ENCODE results near the gene MYO7A.

Gene MYO7A

DNA sequence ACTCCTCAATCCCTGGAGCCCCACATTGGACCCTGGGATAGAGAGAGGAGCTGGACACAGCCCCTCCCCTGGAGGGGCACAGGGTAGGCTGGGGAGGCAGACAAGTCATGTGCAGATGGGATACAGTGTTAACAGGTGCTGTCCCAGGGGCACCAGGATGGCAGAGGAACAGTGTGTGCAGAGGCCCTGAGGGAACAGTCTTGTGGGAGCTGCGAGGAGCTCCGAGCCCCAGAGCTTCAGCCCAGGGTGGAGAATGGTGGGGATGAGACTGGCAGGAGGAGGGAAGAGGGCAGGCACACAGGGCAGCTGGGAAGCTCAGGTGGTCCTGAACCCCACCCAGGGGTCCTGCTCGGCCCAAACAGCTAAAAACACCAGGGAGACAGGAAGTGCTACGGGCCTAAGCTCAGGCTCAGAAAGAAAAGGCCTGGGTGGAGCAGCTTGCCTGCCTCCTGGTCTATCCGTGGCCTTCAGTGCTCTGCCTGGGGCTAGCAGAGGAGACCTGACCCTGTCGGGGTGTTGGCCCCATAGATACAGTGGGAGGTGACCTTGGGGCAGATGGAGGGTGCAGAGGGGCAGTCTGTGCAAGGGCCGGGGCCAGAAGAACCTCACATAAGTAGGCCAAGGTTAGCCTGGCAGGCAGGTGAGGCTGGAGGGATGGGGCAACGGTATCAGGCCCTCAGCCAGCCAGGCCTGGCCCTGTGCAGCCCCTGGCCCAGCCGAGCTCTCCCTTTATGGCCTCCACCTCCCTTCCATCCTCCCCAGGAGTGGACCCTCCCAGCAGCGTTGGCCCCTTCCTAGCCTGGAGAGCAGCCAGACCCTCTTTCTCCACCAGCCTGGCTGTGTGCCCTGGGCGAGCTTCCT is 45.8 kb upstream of the MYO7A start:
- Histone ChIP-seq H3K14ac (ENCODE audit: low read length) (peak overlapping the region; percentile 79), H2BK5ac (ENCODE audit: low read length) (no peak overlapping the region), H4K91ac (ENCODE audit: low read depth, low read length, poor library complexity) (peak overlapping the region; percentile 50), H2BK12ac (ENCODE audit: low read length) (no peak overlapping the region), H2BK120ac (ENCODE audit: low read depth, low read length) (no peak overlapping the region), H3K4ac (ENCODE audit: low read length) (no peak overlapping the region), H3K4me2 (ENCODE audit: insufficient read depth, low read length, poor library complexity, severe bottlenecking) (no peak overlapping the region), H3K27me3 (ENCODE audit: control insufficient read depth in 3 of 3, insufficient read depth in 3 of 3, low read depth in 1 of 3, low read length in 3 of 3) (peaks cover 0 to 1% (median 0%) of the 10 kb centered on the region in 3 experiments), H2AFZ (ENCODE audit: low read length) (no peak overlapping the region), H3K18ac (ENCODE audit: low read length) (peak overlapping the region; percentile 64), H2AK5ac (ENCODE audit: low read depth, low read length) (peak overlapping the region; percentile 32), H3K4me1 (ENCODE audit: control insufficient read depth in 2 of 2, insufficient read depth in 1 of 2, low read depth in 1 of 2, low read length in 2 of 2) (peaks cover 2 to 6% of the 10 kb centered on the region in 2 donors), H4K8ac (ENCODE audit: low read depth, low read length) (no peak overlapping the region), H3K9me3 (replicated peaks in 1 of 2; ENCODE audit: control insufficient read depth in 2 of 2, insufficient read depth in 1 of 2, low read depth in 1 of 2, low read length in 2 of 2) (peaks cover 2 to 14% of the 10 kb centered on the region in 2 donors), H2BK15ac (ENCODE audit: low read length) (peak overlapping the region; percentile 96), H3K4me3 (ENCODE audit: low read length in 2 of 2) (no peak overlapping the region), H3K36me3 (replicated peaks in 1 of 2; ENCODE audit: control insufficient read depth in 2 of 2, insufficient read depth in 2 of 2, low read length in 2 of 2) (peaks cover 0 to 44% of the 10 kb centered on the region in 2 donors), H3K23ac (ENCODE audit: low read depth, low read length, poor library complexity) (peak overlapping the region; percentile 31), H3K79me1 (ENCODE audit: low read depth, low read length) (no peaks in the 10 kb centered on the region), H3K27ac (replicated peaks; ENCODE audit: low read length) (no peak overlapping the region), H3K9ac (ENCODE audit: low read depth, low read length, poor library complexity) (peak overlapping the region; percentile 44)
- no CpG with 5 or more reads among the region's 11 CpGs for WGBS, 2 donors (ENCODE audit: extremely low coverage in 2 of 2, insufficient read length in 2 of 2, insufficient replicate concordance in 1 of 2)
- no peak for DNase-seq (ENCODE audit: low spot score)

DNA sequence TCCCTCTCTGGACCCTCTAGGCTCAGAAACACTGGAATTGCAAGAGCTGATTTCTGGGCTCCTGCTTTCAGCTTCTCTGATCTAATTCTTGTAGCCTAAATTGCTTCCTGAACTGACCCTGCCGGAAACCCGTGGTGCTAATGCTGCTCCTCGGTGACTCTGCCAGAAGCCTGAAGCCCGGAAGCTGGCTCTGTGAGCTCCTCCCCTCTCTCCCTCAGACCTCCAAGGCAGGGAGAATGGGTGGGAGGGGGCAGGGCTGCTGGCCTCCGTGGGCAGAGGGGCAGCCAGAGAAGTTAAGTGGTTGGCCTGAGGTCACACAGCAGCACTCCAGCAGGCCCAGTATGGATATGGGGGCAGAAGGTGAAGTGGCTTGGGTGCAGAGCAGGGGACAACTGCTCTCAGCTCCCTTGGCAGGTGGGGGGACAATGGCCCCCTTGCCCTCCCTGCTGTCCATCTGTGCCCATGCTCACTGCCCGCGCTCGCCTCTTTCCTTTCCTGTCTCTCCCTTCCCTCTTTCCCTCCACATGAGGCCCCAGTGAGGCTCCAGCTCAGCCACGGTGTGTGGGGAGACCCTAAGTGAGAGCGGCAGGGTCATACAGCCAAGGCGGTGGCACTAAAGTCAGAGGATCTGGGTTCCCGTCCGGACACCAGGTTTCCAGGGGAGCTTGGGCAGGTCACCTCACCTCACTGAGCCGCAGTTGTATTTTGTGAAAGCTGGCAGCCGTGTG is 45.0 kb upstream of the MYO7A start:
- Histone ChIP-seq H2BK15ac (ENCODE audit: low read length) (no peak overlapping the region), H4K8ac (ENCODE audit: low read depth, low read length) (peak overlapping the region; percentile 45), H3K9ac (ENCODE audit: low read depth, low read length, poor library complexity) (peak overlapping the region; percentile 53), H3K4ac (ENCODE audit: low read length) (no peak overlapping the region), H3K23ac (ENCODE audit: low read depth, low read length, poor library complexity) (peak overlapping the region; percentile 3), H2AFZ (ENCODE audit: low read length) (no peak overlapping the region), H3K36me3 (replicated peaks in 1 of 2; ENCODE audit: control insufficient read depth in 2 of 2, insufficient read depth in 2 of 2, low read length in 2 of 2) (peaks cover 0 to 52% of the 10 kb centered on the region in 2 donors), H3K18ac (ENCODE audit: low read length) (no peak overlapping the region), H2BK120ac (ENCODE audit: low read depth, low read length) (no peak overlapping the region), H3K14ac (ENCODE audit: low read length) (peak overlapping the region; percentile 47), H2BK5ac (ENCODE audit: low read length) (no peak overlapping the region), H3K4me2 (ENCODE audit: insufficient read depth, low read length, poor library complexity, severe bottlenecking) (no peak overlapping the region), H4K91ac (ENCODE audit: low read depth, low read length, poor library complexity) (no peak overlapping the region), H3K27me3 (ENCODE audit: control insufficient read depth in 3 of 3, insufficient read depth in 3 of 3, low read depth in 1 of 3, low read length in 3 of 3) (peaks cover 0 to 1% (median 0%) of the 10 kb centered on the region in 3 experiments), H3K79me1 (ENCODE audit: low read depth, low read length) (no peaks in the 10 kb centered on the region), H3K4me3 (ENCODE audit: low read length in 2 of 2) (no peak overlapping the region), H2AK5ac (ENCODE audit: low read depth, low read length) (peak overlapping the region; percentile 63), H3K4me1 (ENCODE audit: control insufficient read depth in 2 of 2, insufficient read depth in 1 of 2, low read depth in 1 of 2, low read length in 2 of 2) (peaks cover 2 to 6% of the 10 kb centered on the region in 2 donors), H3K9me3 (replicated peaks in 1 of 2; ENCODE audit: control insufficient read depth in 2 of 2, insufficient read depth in 1 of 2, low read depth in 1 of 2, low read length in 2 of 2) (peaks cover 2 to 14% of the 10 kb centered on the region in 2 donors), H2BK12ac (ENCODE audit: low read length) (no peak overlapping the region), H3K27ac (replicated peaks; ENCODE audit: low read length) (no peak overlapping the region)
- no CpG with 5 or more reads among the region's 15 CpGs for WGBS, 2 donors (ENCODE audit: extremely low coverage in 2 of 2, insufficient read length in 2 of 2, insufficient replicate concordance in 1 of 2)
- no peak for DNase-seq (ENCODE audit: low spot score)

DNA sequence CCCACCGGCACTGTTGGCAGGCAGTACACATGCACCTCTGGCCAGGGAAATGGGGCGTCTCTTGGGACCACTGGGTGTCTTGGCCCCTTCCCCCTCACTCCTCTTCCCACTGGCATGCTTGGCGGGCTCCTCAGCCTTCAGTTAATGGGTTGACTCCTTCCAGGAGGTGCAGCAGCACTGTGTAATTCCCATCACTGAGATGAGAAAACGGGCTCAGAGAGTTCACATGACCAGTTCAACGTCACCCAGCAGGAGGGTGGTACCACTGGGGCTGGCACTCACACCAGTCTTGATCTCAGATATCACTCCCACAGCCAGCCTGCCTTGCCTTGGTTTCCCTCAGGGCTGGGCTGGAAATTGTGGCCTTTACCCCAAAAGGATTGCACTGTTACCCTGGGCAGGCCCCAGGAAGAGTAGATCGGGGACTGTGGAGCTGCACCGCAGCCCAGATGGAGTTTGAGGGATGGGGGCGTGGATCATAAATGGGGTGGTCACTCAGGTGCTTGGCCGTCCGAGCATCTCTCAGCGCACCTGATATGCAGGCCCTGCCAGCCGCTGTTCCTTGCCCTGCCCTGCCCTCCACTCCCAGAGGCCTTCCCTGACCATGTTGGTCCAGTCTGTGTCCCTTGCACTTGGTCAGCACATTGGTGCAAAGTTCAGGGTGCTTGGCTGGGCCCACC is 44.3 kb upstream of the MYO7A start:
- H3K4me1 ChIP-seq (ENCODE audit: control insufficient read depth in 2 of 2, insufficient read depth in 1 of 2, low read depth in 1 of 2, low read length in 2 of 2) = peaks cover 2 to 6% of the 10 kb centered on the region in 2 donors
- WGBS, 2 donors (ENCODE audit: extremely low coverage in 2 of 2, insufficient read length in 2 of 2, insufficient replicate concordance in 1 of 2) = no CpG with 5 or more reads among the region's 12 CpGs
- no peak overlapping the region for H3K23ac ChIP-seq (ENCODE audit: low read depth, low read length, poor library complexity)
- H2AK5ac ChIP-seq (ENCODE audit: low read depth, low read length) = peak overlapping the region; percentile 63
- no peak for DNase-seq (ENCODE audit: low spot score)
- no peak overlapping the region for H2BK5ac ChIP-seq (ENCODE audit: low read length)
- no peak overlapping the region for H2AFZ ChIP-seq (ENCODE audit: low read length)
- H3K36me3 ChIP-seq (replicated peaks in 1 of 2; ENCODE audit: control insufficient read depth in 2 of 2, insufficient read depth in 2 of 2, low read length in 2 of 2) = peaks cover 0 to 59% of the 10 kb centered on the region in 2 donors
- no peak overlapping the region for H3K9ac ChIP-seq (ENCODE audit: low read depth, low read length, poor library complexity)
- peaks cover 2 to 9% of the 10 kb centered on the region in 2 donors for H3K9me3 ChIP-seq (replicated peaks in 1 of 2; ENCODE audit: control insufficient read depth in 2 of 2, insufficient read depth in 1 of 2, low read depth in 1 of 2, low read length in 2 of 2)
- no peak overlapping the region for H3K27ac ChIP-seq (replicated peaks; ENCODE audit: low read length)
- H2BK15ac ChIP-seq (ENCODE audit: low read length) = no peak overlapping the region
- H3K4ac ChIP-seq (ENCODE audit: low read length) = no peak overlapping the region
- no peak overlapping the region for H3K4me3 ChIP-seq (ENCODE audit: low read length in 2 of 2)
- no peaks in the 10 kb centered on the region for H3K79me1 ChIP-seq (ENCODE audit: low read depth, low read length)
- no peak overlapping the region for H2BK12ac ChIP-seq (ENCODE audit: low read length)
- no peak overlapping the region for H3K14ac ChIP-seq (ENCODE audit: low read length)
- H3K4me2 ChIP-seq (ENCODE audit: insufficient read depth, low read length, poor library complexity, severe bottlenecking) = no peak overlapping the region
- H4K8ac ChIP-seq (ENCODE audit: low read depth, low read length) = peak overlapping the region; percentile 45
- H2BK120ac ChIP-seq (ENCODE audit: low read depth, low read length) = no peak overlapping the region
- H4K91ac ChIP-seq (ENCODE audit: low read depth, low read length, poor library complexity) = no peak overlapping the region
- H3K27me3 ChIP-seq (ENCODE audit: control insufficient read depth in 3 of 3, insufficient read depth in 3 of 3, low read depth in 1 of 3, low read length in 3 of 3) = peaks cover 0 to 1% (median 0%) of the 10 kb centered on the region in 3 experiments
- no peak overlapping the region for H3K18ac ChIP-seq (ENCODE audit: low read length)
